Retinal pigment epithelial cell (primary cell): ENCODE data around the gene C1orf232.
A peak's percentile ranks its signal among the peaks of the same experiment; 100 is the strongest.

Experiments used
- DNase-seq: peaks from one replicate; pipeline ENCODE4 v3.0.0-alpha.2; 2010; ENCODE audit warnings: low read depth
- H3K4me3 ChIP-seq: 2 replicates; pipeline ENCODE4 v1.5.1; 2011; ENCODE audit warnings: mild to moderate bottlenecking, low read length, control low read depth, moderate library complexity
- TF ChIP-seq, protein P1 (sequence below): conservative IDR thresholded peaks from 2 replicates; pipeline ENCODE4 v1.5.1; 2011; ENCODE audit warnings: low read depth, low read length, control low read depth, inconsistent platforms

C1orf232 gene

DNA sequence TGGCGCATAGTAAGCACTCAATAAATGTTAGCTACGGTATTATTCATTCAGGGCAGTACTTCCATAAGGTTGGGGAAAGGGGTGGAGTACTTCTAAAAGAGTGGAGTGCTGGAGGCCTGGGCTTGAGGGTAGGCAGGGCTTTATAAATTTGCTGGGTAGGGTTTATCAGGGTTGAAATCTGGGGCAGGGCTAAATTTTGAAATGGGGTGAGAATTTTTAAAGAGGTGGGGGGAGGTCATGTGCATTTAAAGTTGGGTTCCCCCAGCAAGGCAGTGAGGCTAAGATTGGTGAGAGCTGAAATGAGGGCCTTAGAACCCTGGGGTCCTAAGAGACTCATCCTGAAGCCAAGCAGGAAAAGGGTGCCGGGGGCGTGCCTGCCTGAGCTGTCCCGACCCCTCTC is 31.6 kb upstream of the C1orf232 start:
- TF ChIP-seq, protein P1, sequence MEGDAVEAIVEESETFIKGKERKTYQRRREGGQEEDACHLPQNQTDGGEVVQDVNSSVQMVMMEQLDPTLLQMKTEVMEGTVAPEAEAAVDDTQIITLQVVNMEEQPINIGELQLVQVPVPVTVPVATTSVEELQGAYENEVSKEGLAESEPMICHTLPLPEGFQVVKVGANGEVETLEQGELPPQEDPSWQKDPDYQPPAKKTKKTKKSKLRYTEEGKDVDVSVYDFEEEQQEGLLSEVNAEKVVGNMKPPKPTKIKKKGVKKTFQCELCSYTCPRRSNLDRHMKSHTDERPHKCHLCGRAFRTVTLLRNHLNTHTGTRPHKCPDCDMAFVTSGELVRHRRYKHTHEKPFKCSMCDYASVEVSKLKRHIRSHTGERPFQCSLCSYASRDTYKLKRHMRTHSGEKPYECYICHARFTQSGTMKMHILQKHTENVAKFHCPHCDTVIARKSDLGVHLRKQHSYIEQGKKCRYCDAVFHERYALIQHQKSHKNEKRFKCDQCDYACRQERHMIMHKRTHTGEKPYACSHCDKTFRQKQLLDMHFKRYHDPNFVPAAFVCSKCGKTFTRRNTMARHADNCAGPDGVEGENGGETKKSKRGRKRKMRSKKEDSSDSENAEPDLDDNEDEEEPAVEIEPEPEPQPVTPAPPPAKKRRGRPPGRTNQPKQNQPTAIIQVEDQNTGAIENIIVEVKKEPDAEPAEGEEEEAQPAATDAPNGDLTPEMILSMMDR, result no peak

DNA sequence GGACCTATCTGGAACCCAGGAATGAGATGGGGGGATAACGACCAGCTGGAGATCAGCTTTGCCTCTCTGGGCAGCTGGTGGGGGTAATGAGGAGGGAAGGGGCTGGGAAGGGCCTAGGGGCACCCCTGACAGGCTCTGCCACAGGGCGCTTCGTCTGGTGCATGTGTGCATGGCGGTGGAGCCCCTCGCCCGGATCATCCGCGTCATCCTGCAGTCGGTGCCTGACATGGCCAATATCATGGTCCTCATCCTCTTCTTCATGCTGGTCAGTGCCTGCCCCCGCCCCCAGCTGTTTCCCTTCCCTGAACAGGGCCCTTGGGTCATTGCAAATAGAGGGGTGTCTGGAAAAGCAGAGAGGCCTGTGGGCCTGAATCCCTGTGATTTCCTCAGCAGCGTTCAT is 29.1 kb upstream of the C1orf232 start:
- TF ChIP-seq, protein P1, result no peak
- no peak for DNase-seq
- H3K4me3 ChIP-seq, result no peak overlapping the region

More for the DNA sequence above, 31.6 kb upstream of the C1orf232 start:
- DNase-seq, result no peak
- no peak overlapping the region for H3K4me3 ChIP-seq

DNA sequence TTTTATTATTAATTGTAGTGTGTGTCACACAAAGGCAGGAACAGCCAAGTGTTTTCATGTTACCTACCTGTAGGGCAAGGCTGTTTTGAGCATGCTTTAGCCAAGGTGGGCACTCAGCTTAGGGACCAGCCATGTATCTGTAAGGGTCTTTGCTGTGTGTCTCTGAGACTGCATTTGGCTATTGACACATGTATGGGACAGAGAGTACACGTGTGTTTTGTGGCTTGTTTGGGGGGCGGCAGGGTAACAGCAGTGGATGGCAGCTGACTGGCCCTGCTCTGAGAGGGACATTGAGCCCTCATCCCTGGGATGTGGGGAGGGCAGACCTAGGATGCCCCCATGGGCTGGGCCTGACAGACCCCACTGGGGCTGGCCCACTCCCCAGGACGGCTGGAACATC is 28.5 kb upstream of the C1orf232 start:
- DNase-seq, result no peak
- no peak overlapping the region for H3K4me3 ChIP-seq
- TF ChIP-seq, protein P1, result no peak

DNA sequence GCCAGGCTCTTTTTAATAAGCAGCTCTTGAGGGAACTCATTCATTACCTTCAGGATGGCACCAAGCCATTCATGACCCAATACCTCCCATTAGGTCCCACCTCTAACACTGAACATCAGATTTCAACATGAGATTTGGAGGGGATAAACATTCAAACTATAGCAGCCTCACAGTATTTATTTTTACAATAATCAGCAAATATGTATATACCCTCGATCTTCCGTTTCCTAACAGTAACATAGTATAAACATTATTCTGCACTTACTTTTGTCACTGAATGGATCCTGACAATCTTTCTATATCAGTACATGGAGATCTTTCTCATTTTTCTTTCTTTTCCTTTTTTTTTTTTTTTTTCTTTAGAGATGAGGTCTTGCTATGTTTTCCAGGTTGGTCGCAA is 27.0 kb upstream of the C1orf232 start:
- DNase-seq, result no peak
- TF ChIP-seq, protein P1, result no peak
- no peak overlapping the region for H3K4me3 ChIP-seq

DNA sequence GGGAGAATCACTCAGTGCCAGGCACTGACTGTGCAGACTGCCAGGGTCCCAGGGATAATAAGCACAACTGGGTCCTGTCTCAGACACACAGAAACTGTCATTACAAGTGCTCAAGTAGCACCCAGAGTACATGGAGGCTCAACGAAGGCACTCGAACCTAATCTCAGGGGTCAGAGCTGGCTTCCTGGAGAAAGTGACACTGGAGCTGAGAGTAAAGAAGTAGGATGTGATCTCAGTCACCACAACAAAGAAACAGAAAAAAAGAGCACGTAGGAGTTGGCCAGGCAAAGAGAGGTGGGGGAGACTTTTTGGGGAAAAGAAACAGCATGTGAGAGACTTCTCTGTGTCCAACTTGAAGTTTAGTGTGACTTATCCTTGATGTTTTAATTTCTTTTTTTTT is 23.0 kb upstream of the C1orf232 start:
- H3K4me3 ChIP-seq, result no peak overlapping the region
- DNase-seq, result no peak
- TF ChIP-seq, protein P1, result no peak

DNA sequence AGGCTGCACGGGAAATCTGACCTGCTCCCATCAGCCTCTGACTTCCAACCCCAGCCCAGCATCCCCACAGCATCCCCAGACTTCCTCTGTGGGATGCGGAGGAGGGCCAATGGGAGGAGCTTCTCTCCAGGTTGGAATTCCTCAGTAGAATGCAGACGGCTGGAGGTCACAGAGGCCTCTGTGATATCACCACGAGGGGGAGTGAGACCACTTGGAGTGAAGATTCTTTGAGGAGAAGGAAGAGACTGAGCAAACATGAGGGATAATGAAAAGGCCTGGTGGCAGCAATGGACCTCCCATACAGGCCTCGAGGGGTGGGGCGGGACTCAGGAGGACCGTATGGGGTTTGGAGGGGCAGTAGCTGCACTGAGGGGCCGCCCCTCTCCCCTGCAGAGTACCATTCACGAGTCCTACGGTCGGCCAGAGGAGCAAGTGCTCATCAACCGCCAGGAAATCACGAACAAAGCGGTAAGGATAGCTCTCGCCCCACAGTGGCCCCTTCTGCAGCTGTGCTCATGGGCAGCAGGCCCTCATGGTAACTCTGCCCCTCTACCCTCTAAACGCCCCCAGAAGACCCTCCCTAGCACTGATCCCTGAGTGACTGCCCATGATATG is 21.7 kb upstream of the C1orf232 start, which contains the start of gene CATSPER4:
Gene CATSPER4 (plus strand): TSS at position 230 of the 615 bp plus-strand sequence. CDS start 26 bp downstream, at position 256.
- no peak for DNase-seq
- TF ChIP-seq, protein P1, result peak; percentile 26
- no peak within 1 kb of the TSS for H3K4me3 ChIP-seq

DNA sequence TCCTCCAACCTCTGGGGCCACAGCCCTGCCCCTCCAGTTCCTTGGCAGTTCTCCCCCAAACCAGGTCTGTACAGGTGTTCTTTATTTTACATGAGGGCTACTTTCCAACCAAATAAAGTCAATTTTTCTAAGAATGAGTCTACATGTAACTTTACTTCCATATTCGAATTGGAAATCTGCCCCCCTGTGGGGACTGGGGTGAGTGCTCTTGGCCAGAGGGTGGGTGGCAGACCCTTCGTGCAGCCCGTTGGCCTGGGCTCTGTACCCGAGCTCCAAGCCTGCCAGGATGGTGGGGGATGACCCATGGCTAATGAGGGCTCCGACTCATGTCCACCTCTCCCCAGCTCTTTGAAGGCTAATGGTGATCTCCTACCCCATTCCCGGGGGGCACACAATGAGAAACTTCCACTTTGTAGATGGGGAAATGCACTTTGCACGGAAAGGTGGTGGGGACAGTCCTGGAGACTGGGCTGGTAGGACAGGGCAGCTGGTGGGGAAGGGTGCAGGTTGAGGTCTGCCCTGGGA is 21.1 kb upstream of the C1orf232 start:
- no peak overlapping the region for H3K4me3 ChIP-seq
- TF ChIP-seq, protein P1, result peak; percentile 24
- DNase-seq, result no peak
